Measurements from ENCODE around the gene SUN2. TPM values are rescaled to one million over a fixed set of nuclear protein-coding genes. Genes with fewer than 3 reads are reported as not detected.

Gene SUN2
- total and polyA plus RNA-seq, 9 of the 15 experiments (the other 6 are each of a cell fraction or from before 2014, with no cell fraction given): 0.11 to 42.6 (median 16.7) TPM

- 34% methylated on average over 3 of the region's 4 CpGs for WGBS (ENCODE audit: insufficient coverage, low coverage, missing lambda C conversion rate)
- ChIA-PET POLR2A (no interaction called here), CTCF (ENCODE audit: low intra/inter-chr PET ratio) (no interaction called here)
- Histone ChIP-seq H3K9me3 (replicated peaks; ENCODE audit: control insufficient read depth, insufficient read depth, low read depth, low read length) (peaks cover 5% of the 10 kb centered on the region; the same call in 1 of the 2 replicates), H4K20me1 (replicated peaks; ENCODE audit: control insufficient read depth, insufficient read depth, low read length) (no peaks in the 10 kb centered on the region), H3K27ac (ENCODE audit: extremely low read depth, low read depth, low read length) (no peak overlapping the region), H3K79me2 (ENCODE audit: control insufficient read depth, insufficient read depth, low read length) (peaks cover 9% of the 10 kb centered on the region), H3K4me1 (replicated peaks in 1 of 2; ENCODE audit: control insufficient read depth in 2 of 2, insufficient read depth in 2 of 2, low read length in 2 of 2) (peaks cover 0 to 11% of the 10 kb centered on the region in 2 experiments; a peak in 2 of 5 replicates), H3K9ac (ENCODE audit: insufficient read depth in 1 of 2, low read depth in 2 of 2, low read length in 2 of 2) (no peak overlapping the region), H3K4me2 (ENCODE audit: insufficient read depth, low read length) (no peak overlapping the region), H3K4me3 (no peak overlapping the region), H3K36me3 (ENCODE audit: control insufficient read depth, insufficient read depth, low read length) (no peaks in the 10 kb centered on the region), H3K9me1 (ENCODE audit: control insufficient read depth, insufficient read depth, low read length) (no peaks in the 10 kb centered on the region), H2AFZ (ENCODE audit: low read depth, low read length) (no peak overlapping the region), H3K27me3 (ENCODE audit: control insufficient read depth in 2 of 2, insufficient read depth in 2 of 2, low read length in 2 of 2) (peaks cover 0 to 5% of the 10 kb centered on the region in 2 experiments; a peak in 1 of 5 replicates)
- TF ChIP-seq NR0B1 (IDR thresholded peaks at IDR 0.05; ENCODE audit: partially characterized antibody): no peak
- TF ChIP-seq KAT2B (IDR thresholded peaks at IDR 0.05; ENCODE audit: low read depth, low read length): no peak
- FAIRE-seq (no peak), DNase-seq (ENCODE audit: extremely low read depth in 1 of 4, low spot score in 3 of 4) (no peak), ATAC-seq (no peak)
- in situ Hi-C loops (cut with MboI): no loop called here
- no TSS peak for BruUV-seq (replicated peaks)
- intact Hi-C loops (cut with micrococcal nuclease): no loop called here
Measured at GRCh38 chr22:38795569-38795968, 39.8 kb upstream of the SUN2 start.

DNA sequence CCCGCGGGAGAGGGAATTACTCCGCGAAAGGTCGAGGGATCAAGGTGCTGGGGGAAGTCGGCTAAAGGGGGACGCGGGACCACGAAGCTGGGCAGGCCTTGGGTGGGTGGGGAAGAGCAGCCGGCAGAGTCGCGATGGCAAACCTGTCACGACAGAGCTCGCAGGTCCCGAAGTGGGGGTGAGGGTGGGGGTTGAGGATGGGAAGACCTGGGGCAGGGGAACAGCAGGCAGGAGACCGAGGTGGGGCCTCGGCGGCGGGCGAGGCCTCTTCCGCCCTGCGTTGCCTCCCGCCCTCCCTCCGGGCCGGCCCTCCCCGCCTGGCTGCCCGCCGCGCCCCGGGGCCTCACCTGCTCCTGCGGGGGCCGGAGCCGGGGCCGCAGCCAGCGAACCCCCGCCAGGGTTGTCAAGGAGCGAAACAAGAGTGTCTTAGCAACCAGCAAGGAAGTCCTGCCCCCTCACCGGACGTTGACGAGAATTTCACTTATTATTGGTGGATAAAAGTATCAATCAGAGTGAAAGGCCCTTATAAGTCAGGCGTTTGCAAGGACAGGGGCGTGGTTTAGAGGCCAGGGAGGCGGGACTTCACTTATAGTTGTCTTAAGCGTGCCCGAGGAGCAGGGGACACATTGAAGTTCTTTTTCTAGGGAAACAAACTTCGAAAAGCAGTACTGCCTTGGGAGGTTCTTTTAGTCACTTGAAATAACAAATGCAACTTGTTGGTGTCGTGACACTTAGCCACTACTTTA, 38.1 kb upstream of the SUN2 start, which contains the start of gene DNAL4:
Gene DNAL4, minus strand, starts transcription at position 423 of the 746 bp plus-strand sequence. CDS start 11,412 bp downstream, outside the sequence.
- peak; percentile 99 for FAIRE-seq
- peak within 1 kb of the TSS; percentile 76 for H3K27ac ChIP-seq (ENCODE audit: extremely low read depth, low read depth, low read length)
- POLR2A ChIA-PET: no interaction called here
- no peak for TF ChIP-seq CREB1 (IDR thresholded peaks at IDR 0.05)
- TF ChIP-seq CREB1 (CRISPR knock-in tag; IDR thresholded peaks at IDR 0.05): 0 out of 2 replicates have a peak, but pooled peaks have one; percentile 37
- TF ChIP-seq POLR2G (IDR thresholded peaks at IDR 0.05; ENCODE audit: low read depth, low read length): peak; percentile 71
- peak; percentile 54; the same call in 1 of the 2 replicates for TF ChIP-seq MBD2 (IDR thresholded peaks at IDR 0.05; ENCODE audit: borderline replicate concordance, low read depth)
- TF ChIP-seq NFIC (IDR thresholded peaks at IDR 0.05): no peak
- TF ChIP-seq ETS2 (tag; IDR thresholded peaks at IDR 0.05; ENCODE audit: borderline replicate concordance, poor library complexity, severe bottlenecking): no peak
- TF ChIP-seq MAFK (IDR thresholded peaks at IDR 0.05; ENCODE audit: low read length): no peak
- peak; percentile 47 for TF ChIP-seq PCBP1 (IDR thresholded peaks at IDR 0.05; ENCODE audit: low read depth, low read length, poor library complexity, severe bottlenecking)
- TF ChIP-seq TBP (optimal IDR thresholded peaks at IDR 0.05; ENCODE audit: low read depth, low read length): peak; percentile 50
- TF ChIP-seq ZNF551 (CRISPR knock-in tag; IDR thresholded peaks at IDR 0.05): no peak
- no peak for TF ChIP-seq KDM4B (IDR thresholded peaks at IDR 0.05; ENCODE audit: borderline replicate concordance in 2 of 2, low read depth in 1 of 2)

More for the DNA sequence above, 38.1 kb upstream of the SUN2 start, which contains the start of gene DNAL4:
- H3K9ac ChIP-seq (ENCODE audit: insufficient read depth in 1 of 2, low read depth in 2 of 2, low read length in 2 of 2): peak within 1 kb of the TSS; percentile 67 to 93
- peak within 1 kb of the TSS; percentile 64 for H3K4me3 ChIP-seq
- H2AFZ ChIP-seq (ENCODE audit: low read depth, low read length): peak within 1 kb of the TSS; percentile 96
- peaks cover under 1 to 12% of the 10 kb centered on the region in 2 experiments; a peak in 2 of 5 replicates for H3K4me1 ChIP-seq (replicated peaks in 1 of 2; ENCODE audit: control insufficient read depth in 2 of 2, insufficient read depth in 2 of 2, low read length in 2 of 2)
- H3K4me2 ChIP-seq (ENCODE audit: insufficient read depth, low read length): peak within 1 kb of the TSS; percentile 91
- ATAC-seq (peak; percentile 97), DNase-seq (ENCODE audit: extremely low read depth in 1 of 4, low spot score in 3 of 4) (peak; percentile 89 to 96 (median 92))
- no peaks in the 10 kb centered on the region for H4K20me1 ChIP-seq (replicated peaks; ENCODE audit: control insufficient read depth, insufficient read depth, low read length)
- H3K27me3 ChIP-seq (ENCODE audit: control insufficient read depth in 2 of 2, insufficient read depth in 2 of 2, low read length in 2 of 2): peaks cover 0 to 5% of the 10 kb centered on the region in 2 experiments; a peak in 1 of 5 replicates
- CTCF ChIA-PET (ENCODE audit: low intra/inter-chr PET ratio): no interaction called here
- no peaks in the 10 kb centered on the region; the same call in 1 of the 2 replicates for H3K9me3 ChIP-seq (replicated peaks; ENCODE audit: control insufficient read depth, insufficient read depth, low read depth, low read length)
- no peaks in the 10 kb centered on the region for H3K36me3 ChIP-seq (ENCODE audit: control insufficient read depth, insufficient read depth, low read length)
- H3K79me2 ChIP-seq (ENCODE audit: control insufficient read depth, insufficient read depth, low read length): peaks cover 9% of the 10 kb centered on the region
- WGBS (ENCODE audit: insufficient coverage, low coverage, missing lambda C conversion rate): under 1% methylated on average over 24 of the region's 47 CpGs
- no peaks in the 10 kb centered on the region for H3K9me1 ChIP-seq (ENCODE audit: control insufficient read depth, insufficient read depth, low read length)
- intact Hi-C loops (cut with micrococcal nuclease): no loop called here
- no TSS peak for BruUV-seq (replicated peaks)
- in situ Hi-C loops (cut with MboI): no loop called here
